ENCODE results near the gene BHLHE23. TPM values are rescaled to one million over a fixed set of nuclear protein-coding genes. Genes with fewer than 3 reads are reported as not detected.

Gene BHLHE23
- total RNA-seq, 3 donors from 2014 or later (not counting 1 experiment from before 2014, with no cell fraction given) = not detected

DNA sequence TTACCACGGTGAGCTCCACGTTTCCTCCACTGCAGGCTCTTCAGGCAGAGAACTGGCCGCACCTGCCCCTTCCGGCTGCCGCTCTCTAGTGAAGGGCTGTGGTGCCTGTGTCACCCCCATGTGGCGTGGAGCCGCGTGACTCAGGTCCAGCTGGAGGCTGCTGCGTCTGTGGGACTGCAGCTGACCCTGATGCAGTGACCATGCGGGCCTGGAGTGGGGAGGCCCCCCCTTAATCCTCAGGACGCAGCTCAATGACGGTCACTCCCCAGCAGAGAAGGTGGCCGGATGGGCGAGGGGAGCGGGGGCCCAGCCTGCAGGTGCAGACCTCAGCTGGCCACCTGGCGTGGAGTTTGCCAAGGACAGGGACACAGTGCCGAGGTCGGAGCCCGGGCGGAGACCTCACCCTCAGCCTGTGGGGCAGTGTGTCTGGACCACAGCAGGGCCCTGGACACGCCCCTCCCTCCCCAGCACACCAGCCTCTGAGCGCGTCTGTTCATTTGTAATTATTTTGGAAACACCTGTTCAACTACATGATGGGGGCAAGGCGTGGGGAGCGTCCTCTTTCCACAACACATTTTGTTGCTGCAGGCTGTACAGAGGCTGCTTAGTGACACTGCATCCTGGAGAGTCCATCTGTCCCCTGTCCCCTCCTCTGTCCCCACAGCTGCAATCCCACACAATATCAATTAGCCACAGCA, 10.7 kb downstream of the BHLHE23 start:
- Histone ChIP-seq H3K27me3 (ENCODE audit: control insufficient read depth, insufficient read depth, low read length) (no peaks in the 10 kb centered on the region), H3K36me3 (ENCODE audit: control insufficient read depth, insufficient read depth, low read length) (no peaks in the 10 kb centered on the region), H3K4me1 (ENCODE audit: control insufficient read depth, insufficient read depth, low read length) (peaks cover 11% of the 10 kb centered on the region), H3K9me3 (ENCODE audit: control insufficient read depth, insufficient read depth, low read length) (no peaks in the 10 kb centered on the region), H3K27ac (ENCODE audit: low read length) (no peak overlapping the region), H3K4me3 (ENCODE audit: low read length) (no peak overlapping the region)
- H3K36me3 Mint-ChIP-seq = no peaks in the 10 kb centered on the region
- peaks cover 6 to 8% of the 10 kb centered on the region in 2 donors for H3K4me1 Mint-ChIP-seq
- WGBS (ENCODE audit: insufficient coverage) = 88% methylated on average over 25 of the region's 25 CpGs
- DNase-seq = no peak
- peaks cover 29 to 40% of the 10 kb centered on the region in 2 donors for H3K27me3 Mint-ChIP-seq (ENCODE audit: low read depth in 2 of 2)
- TF ChIP-seq, protein P1, sequence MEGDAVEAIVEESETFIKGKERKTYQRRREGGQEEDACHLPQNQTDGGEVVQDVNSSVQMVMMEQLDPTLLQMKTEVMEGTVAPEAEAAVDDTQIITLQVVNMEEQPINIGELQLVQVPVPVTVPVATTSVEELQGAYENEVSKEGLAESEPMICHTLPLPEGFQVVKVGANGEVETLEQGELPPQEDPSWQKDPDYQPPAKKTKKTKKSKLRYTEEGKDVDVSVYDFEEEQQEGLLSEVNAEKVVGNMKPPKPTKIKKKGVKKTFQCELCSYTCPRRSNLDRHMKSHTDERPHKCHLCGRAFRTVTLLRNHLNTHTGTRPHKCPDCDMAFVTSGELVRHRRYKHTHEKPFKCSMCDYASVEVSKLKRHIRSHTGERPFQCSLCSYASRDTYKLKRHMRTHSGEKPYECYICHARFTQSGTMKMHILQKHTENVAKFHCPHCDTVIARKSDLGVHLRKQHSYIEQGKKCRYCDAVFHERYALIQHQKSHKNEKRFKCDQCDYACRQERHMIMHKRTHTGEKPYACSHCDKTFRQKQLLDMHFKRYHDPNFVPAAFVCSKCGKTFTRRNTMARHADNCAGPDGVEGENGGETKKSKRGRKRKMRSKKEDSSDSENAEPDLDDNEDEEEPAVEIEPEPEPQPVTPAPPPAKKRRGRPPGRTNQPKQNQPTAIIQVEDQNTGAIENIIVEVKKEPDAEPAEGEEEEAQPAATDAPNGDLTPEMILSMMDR (IDR thresholded peaks at IDR 0.05) = no peak
- H3K4me3 Mint-ChIP-seq = no peak overlapping the region
- H3K27ac Mint-ChIP-seq = no peak overlapping the region
- intact Hi-C loops (cut with micrococcal nuclease) = no loop called here
- H3K9me3 Mint-ChIP-seq = no peaks in the 10 kb centered on the region
- ATAC-seq = no peak

DNA sequence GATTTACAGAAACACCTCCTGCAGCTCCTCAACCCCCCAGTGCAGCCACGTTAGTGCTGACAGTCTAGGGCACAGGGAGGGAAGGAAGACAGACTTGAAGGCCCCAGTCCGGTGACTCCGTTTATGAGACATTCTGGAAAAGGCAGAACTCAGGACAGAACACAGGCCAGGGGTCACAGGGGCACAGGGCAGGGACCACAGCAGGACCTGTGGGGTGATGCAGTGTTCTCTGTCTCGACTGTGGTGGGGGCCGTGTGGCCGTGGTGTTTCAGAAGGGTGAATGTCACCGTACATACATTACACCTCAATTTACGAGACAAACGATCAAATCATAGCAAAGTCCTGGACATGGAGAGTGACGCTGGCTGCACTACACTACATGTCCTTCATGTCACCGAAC, 11.3 kb downstream of the BHLHE23 start:
- WGBS (ENCODE audit: insufficient coverage) = 87% methylated on average over 11 of the region's 11 CpGs
- Mint-ChIP-seq H3K9me3 (no peaks in the 10 kb centered on the region), H3K4me1 (peaks cover 6 to 8% of the 10 kb centered on the region in 2 donors), H3K4me3 (no peak overlapping the region), H3K36me3 (no peaks in the 10 kb centered on the region), H3K27me3 (ENCODE audit: low read depth in 2 of 2) (peaks cover 28 to 38% of the 10 kb centered on the region in 2 donors), H3K27ac (no peak overlapping the region)
- no peak overlapping the region for H3K27ac ChIP-seq (ENCODE audit: low read length)
- H3K36me3 ChIP-seq (ENCODE audit: control insufficient read depth, insufficient read depth, low read length) = no peaks in the 10 kb centered on the region
- TF ChIP-seq, protein P1 (IDR thresholded peaks at IDR 0.05) = no peak
- no peak overlapping the region for H3K4me3 ChIP-seq (ENCODE audit: low read length)
- peaks cover 12% of the 10 kb centered on the region for H3K4me1 ChIP-seq (ENCODE audit: control insufficient read depth, insufficient read depth, low read length)
- no peak for DNase-seq
- intact Hi-C loops (cut with micrococcal nuclease) = no loop called here
- ATAC-seq = no peak
- no peaks in the 10 kb centered on the region for H3K9me3 ChIP-seq (ENCODE audit: control insufficient read depth, insufficient read depth, low read length)
- no peaks in the 10 kb centered on the region for H3K27me3 ChIP-seq (ENCODE audit: control insufficient read depth, insufficient read depth, low read length)

DNA sequence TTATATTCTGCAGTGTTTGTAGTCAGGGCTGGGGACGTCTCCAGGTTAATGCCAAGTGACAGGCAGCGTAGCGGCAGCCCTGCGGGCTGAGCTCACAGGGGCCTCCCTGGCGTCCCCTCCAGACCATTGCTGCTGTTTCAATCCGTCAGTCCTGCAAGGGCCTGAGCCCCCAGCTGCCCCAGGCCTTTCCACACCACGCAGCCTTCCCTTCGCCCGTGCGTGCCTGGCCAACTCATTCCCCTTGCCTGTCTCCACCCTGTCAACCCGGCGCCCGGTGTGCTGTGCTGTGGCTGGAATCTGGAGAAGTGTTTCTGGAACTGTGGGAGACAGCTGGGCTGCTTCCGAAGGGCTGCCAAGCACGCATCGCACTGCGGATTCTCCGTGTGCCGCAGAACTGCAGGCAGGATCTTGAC, 11.9 kb downstream of the BHLHE23 start:
- no peaks in the 10 kb centered on the region for H3K36me3 Mint-ChIP-seq

More for the DNA sequence above, 11.9 kb downstream of the BHLHE23 start:
- peaks cover 14% of the 10 kb centered on the region for H3K4me1 ChIP-seq (ENCODE audit: control insufficient read depth, insufficient read depth, low read length)
- TF ChIP-seq, protein P1 (IDR thresholded peaks at IDR 0.05) = no peak
- Mint-ChIP-seq H3K4me3 (no peak overlapping the region), H3K4me1 (peaks cover 4 to 6% of the 10 kb centered on the region in 2 donors), H3K9me3 (no peaks in the 10 kb centered on the region), H3K27me3 (ENCODE audit: low read depth in 2 of 2) (peaks cover 22 to 32% of the 10 kb centered on the region in 2 donors), H3K27ac (no peak overlapping the region)
- ATAC-seq = no peak
- 97% methylated on average over 19 of the region's 19 CpGs for WGBS (ENCODE audit: insufficient coverage)
- H3K9me3 ChIP-seq (ENCODE audit: control insufficient read depth, insufficient read depth, low read length) = no peaks in the 10 kb centered on the region
- H3K36me3 ChIP-seq (ENCODE audit: control insufficient read depth, insufficient read depth, low read length) = no peaks in the 10 kb centered on the region
- no peak for DNase-seq
- H3K27ac ChIP-seq (ENCODE audit: low read length) = no peak overlapping the region
- no peaks in the 10 kb centered on the region for H3K27me3 ChIP-seq (ENCODE audit: control insufficient read depth, insufficient read depth, low read length)
- no peak overlapping the region for H3K4me3 ChIP-seq (ENCODE audit: low read length)
- intact Hi-C loops (cut with micrococcal nuclease) = no loop called here

Measured in natural killer cell (primary cell).